Measurements from ENCODE around the gene FCN3. TPM values are rescaled to one million over a fixed set of nuclear protein-coding genes. Genes with fewer than 3 reads are reported as not detected.
A peak's percentile ranks its signal among the peaks of the same experiment; 100 is the strongest.

Gene FCN3
- total RNA-seq, 1 experiment from 2014 or later: 0.22 TPM

- Histone ChIP-seq H3K4me2 (ENCODE audit: insufficient read depth, insufficient read length, low read length) (no peak overlapping the region), H4K5ac (ENCODE audit: insufficient read length, low read depth, low read length) (no peak overlapping the region), H2BK15ac (ENCODE audit: low read depth, low read length) (no peak overlapping the region), H3K27ac (ENCODE audit: insufficient read length, low read depth, low read length) (no peak overlapping the region), H2AFZ (ENCODE audit: low read length) (no peak overlapping the region), H4K91ac (ENCODE audit: insufficient read length, low read depth, low read length) (no peak overlapping the region), H3K56ac (ENCODE audit: insufficient read length, low read depth, low read length) (no peak overlapping the region), H3T11ph (ENCODE audit: low read length) (no peak overlapping the region), H2BK12ac (ENCODE audit: insufficient read length, low read depth, low read length) (no peak overlapping the region), H3K79me2 (ENCODE audit: insufficient read depth, low read length) (no peaks in the 10 kb centered on the region), H2AK5ac (ENCODE audit: insufficient read length, low read length) (no peak overlapping the region), H2BK20ac (ENCODE audit: low read depth, low read length, poor library complexity, severe bottlenecking) (no peak overlapping the region), H3K79me1 (ENCODE audit: insufficient read depth, low read depth, low read length, poor library complexity, severe bottlenecking) (no peaks in the 10 kb centered on the region), H4K20me1 (ENCODE audit: control insufficient read depth, insufficient read depth, insufficient read length) (no peaks in the 10 kb centered on the region), H2BK120ac (ENCODE audit: low read depth, low read length, poor library complexity, severe bottlenecking) (no peak overlapping the region), H3K9me3 (ENCODE audit: control insufficient read depth, low read depth, low read length) (no peaks in the 10 kb centered on the region), H4K8ac (replicated peaks; ENCODE audit: insufficient read length, low read depth, low read length) (no peak overlapping the region), H3K27me3 (ENCODE audit: insufficient read depth, low read length) (no peaks in the 10 kb centered on the region), H2BK5ac (ENCODE audit: insufficient read length, low read length) (no peak overlapping the region), H3K14ac (ENCODE audit: insufficient read depth, low read length) (no peak overlapping the region), H3K4me1 (ENCODE audit: insufficient read depth, low read length) (no peaks in the 10 kb centered on the region; the same call in 1 of the 2 replicates), H3K4ac (ENCODE audit: low read depth, low read length) (no peak overlapping the region), H3K23ac (ENCODE audit: insufficient read length, low read depth, low read length) (no peak overlapping the region), H3K23me2 (ENCODE audit: insufficient read length, low read depth, low read length, poor library complexity, severe bottlenecking) (no peaks in the 10 kb centered on the region), H3K18ac (ENCODE audit: insufficient read length, low read depth, low read length) (no peak overlapping the region), H3K9ac (ENCODE audit: extremely low read depth, insufficient read length, low read length) (no peak overlapping the region)
- Mint-ChIP-seq H3K9me3 (no peaks in the 10 kb centered on the region), H3K27me3 (ENCODE audit: low read depth) (no peaks in the 10 kb centered on the region; the same call in 1 of the 2 replicates), H3K36me3 (ENCODE audit: insufficient read depth in 1 of 3, low read depth in 3 of 3) (no peaks in the 10 kb centered on the region), H3K27ac (peak overlapping the region in 1 of 3 experiments; percentile 57; a peak in 1 of 7 replicates), H3K4me3 (peak overlapping the region in 1 of 2 experiments; percentile 52; a peak in 2 of 5 replicates), H3K4me1 (peaks cover 45 to 65% of the 10 kb centered on the region in 2 experiments)
- no peak for TF ChIP-seq CTCF (conservative IDR thresholded peaks at IDR 0.05)
- no CpG with 5 or more reads among the region's 13 CpGs for WGBS (ENCODE audit: extremely low coverage, insufficient read length, low lambda C conversion rate)
- no peak for DNase-seq
Measured at GRCh38 chr1:27400082-27400962, 25.7 kb upstream of the FCN3 start.

Measured in H9 (cell line).